ENCODE data around the gene ZCCHC9.
"Not testable (repeated sequence)": the region's sequence is repeated elsewhere in the genome, so short reads cannot be mapped to it uniquely, and the experiment has no call there.

ZCCHC9 gene, protein sequence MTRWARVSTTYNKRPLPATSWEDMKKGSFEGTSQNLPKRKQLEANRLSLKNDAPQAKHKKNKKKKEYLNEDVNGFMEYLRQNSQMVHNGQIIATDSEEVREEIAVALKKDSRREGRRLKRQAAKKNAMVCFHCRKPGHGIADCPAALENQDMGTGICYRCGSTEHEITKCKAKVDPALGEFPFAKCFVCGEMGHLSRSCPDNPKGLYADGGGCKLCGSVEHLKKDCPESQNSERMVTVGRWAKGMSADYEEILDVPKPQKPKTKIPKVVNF

DNA sequence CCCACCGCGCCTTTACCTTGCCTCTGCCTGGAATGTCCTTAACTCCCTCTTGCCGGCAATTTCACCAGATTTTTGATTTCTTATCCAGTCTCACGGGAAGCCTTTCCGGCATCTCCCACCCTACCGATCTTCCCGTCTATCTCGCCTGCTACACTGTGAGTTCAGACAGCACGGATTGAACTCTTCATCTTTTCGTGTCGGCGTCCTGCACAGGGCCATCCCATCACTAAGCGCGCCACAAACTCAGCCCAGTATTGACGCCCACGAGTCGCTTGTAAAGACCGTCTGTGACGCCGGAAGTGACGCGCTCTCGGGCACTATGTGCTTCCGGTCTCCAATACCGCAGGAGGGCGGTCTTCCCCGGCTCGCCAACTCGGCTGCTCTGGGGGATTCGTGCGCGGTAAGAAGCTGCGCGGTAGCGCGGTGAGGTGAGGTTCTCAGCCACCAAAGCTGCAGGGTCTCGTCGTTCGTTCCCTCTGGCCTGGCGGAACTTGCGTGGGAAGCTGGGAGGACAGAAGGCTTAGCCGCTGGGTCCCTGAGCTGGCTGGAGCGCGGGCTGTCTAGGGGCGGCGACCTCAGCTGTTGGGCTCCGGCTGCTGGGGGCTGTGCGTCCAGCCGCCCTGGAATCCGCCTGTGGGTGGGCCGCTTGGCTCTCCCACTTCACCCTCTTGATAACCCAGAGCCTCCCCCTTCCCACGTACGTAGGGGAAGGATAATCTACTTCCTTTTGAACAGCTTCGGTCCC lies at the start of gene ZCCHC9:
TSS of gene ZCCHC9 (plus strand) at position 317 of the 745 bp plus-strand sequence. CDS start 3,171 bp downstream, outside the sequence.
- H3K4me3 ChIP-seq (replicated peaks; ENCODE audit: low read depth, low read length): peak within 1 kb of the TSS; percentile 94
- DNase-seq (ENCODE audit: low read depth): peak; percentile 97
- TF ChIP-seq, protein P1, sequence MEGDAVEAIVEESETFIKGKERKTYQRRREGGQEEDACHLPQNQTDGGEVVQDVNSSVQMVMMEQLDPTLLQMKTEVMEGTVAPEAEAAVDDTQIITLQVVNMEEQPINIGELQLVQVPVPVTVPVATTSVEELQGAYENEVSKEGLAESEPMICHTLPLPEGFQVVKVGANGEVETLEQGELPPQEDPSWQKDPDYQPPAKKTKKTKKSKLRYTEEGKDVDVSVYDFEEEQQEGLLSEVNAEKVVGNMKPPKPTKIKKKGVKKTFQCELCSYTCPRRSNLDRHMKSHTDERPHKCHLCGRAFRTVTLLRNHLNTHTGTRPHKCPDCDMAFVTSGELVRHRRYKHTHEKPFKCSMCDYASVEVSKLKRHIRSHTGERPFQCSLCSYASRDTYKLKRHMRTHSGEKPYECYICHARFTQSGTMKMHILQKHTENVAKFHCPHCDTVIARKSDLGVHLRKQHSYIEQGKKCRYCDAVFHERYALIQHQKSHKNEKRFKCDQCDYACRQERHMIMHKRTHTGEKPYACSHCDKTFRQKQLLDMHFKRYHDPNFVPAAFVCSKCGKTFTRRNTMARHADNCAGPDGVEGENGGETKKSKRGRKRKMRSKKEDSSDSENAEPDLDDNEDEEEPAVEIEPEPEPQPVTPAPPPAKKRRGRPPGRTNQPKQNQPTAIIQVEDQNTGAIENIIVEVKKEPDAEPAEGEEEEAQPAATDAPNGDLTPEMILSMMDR (IDR thresholded peaks at IDR 0.05; ENCODE audit: low read length, missing control alignments): peak; percentile 30

DNA sequence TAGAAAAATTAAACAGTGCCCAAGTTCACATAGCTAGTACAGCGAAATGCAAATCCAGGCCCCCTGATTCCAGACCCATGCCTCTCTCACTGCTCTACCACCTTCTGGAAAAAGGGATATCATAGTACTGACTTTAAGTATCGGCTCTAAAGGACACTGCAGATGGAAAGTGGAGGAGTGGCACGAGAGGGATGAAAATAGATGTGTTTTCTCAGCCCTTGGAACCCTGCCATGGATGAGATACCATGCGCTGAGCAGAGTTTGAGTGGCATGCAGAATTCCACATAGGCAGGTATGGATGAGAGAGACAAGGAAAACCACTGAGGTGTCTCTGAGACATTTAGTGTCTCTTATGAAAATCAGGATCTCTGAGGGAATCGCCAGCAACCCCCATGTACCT lies 49.5 kb upstream of the ZCCHC9 start:
- no peak overlapping the region for H3K4me3 ChIP-seq (replicated peaks; ENCODE audit: low read depth, low read length)
- TF ChIP-seq, protein P1 (IDR thresholded peaks at IDR 0.05; ENCODE audit: low read length, missing control alignments): no peak
- DNase-seq (ENCODE audit: low read depth): no peak

DNA sequence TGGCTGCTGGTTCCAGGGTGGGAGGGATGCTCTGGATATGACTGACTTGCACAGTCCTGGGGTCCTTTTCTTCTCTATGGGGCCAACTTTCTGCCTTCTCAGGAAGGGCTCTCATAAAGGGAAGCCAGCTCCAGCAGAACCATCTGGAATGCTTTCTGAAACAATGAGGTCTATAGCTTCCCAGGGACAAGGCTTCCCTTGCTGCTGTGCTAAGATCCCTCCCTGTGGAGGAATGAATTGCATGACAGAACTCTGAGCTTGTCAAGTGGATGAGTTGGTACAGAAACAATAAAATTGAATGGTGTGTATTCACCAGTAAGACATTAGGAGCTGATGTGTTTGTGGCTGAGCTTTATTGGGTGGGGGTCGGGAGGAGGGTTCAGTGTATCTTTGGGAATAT lies 48.5 kb upstream of the ZCCHC9 start:
- TF ChIP-seq, protein P1 (IDR thresholded peaks at IDR 0.05; ENCODE audit: low read length, missing control alignments): no peak
- DNase-seq (ENCODE audit: low read depth): no peak
- H3K4me3 ChIP-seq (replicated peaks; ENCODE audit: low read depth, low read length): no peak overlapping the region

DNA sequence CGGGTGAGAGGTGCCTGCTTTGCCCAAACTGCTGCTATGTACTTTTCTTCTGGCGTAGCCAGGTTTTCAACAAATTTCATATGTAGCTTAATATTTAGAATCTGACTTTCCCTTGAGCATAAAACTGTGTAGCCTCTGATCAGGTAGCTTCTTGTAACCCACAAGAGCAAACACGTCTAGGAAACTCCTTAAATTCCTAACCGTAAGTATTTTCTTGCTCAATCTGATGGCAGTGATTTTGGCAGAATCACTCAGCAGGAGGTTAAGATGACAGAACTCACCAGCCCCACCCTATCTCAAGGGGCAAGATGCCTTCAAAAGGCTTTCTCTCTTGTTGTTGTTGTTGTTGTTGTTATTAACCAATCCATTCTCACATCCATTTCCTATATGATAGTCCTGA lies 47.5 kb upstream of the ZCCHC9 start:
- no peak for DNase-seq (ENCODE audit: low read depth)

GRCh38 chr5:81254886-81255559 lies 46.4 kb upstream of the ZCCHC9 start:
- no peak for DNase-seq (ENCODE audit: low read depth)
- H3K4me3 ChIP-seq (replicated peaks; ENCODE audit: low read depth, low read length): no peak overlapping the region
- TF ChIP-seq, protein P1 (IDR thresholded peaks at IDR 0.05; ENCODE audit: low read length, missing control alignments): no peak

More for the DNA sequence above, 47.5 kb upstream of the ZCCHC9 start:
- TF ChIP-seq, protein P1 (IDR thresholded peaks at IDR 0.05; ENCODE audit: low read length, missing control alignments): no peak
- no peak overlapping the region for H3K4me3 ChIP-seq (replicated peaks; ENCODE audit: low read depth, low read length)

GRCh38 chr5:81256766-81257165 lies 44.6 kb upstream of the ZCCHC9 start:
- H3K4me3 ChIP-seq (replicated peaks; ENCODE audit: low read depth, low read length): no peak overlapping the region
- TF ChIP-seq, protein P1 (IDR thresholded peaks at IDR 0.05; ENCODE audit: low read length, missing control alignments): no peak
- no peak for DNase-seq (ENCODE audit: low read depth)

DNA sequence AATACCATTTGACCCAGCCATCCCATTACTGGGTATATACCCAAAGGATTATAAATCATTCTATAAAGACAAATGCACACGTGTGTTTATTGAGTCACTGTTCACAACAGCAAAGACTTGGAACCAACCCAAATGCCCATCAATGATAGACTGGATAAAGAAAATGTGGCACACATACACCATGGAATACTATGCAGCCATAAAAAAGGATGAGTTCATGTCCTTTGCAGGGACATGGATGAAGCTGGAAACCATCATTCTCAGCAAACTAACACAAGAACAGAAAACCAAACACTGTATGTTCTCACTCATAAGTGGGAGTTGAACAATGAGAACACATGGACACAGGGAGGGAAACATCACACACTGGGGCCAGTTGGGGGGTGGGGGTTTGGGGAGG lies 38.6 kb upstream of the ZCCHC9 start:
- not testable (repeated sequence) for DNase-seq (ENCODE audit: low read depth); H3K4me3 ChIP-seq (replicated peaks; ENCODE audit: low read depth, low read length)

Data from fibroblast of pulmonary artery (primary cell).